Right renal pelvis (tissue), 4 donors: ENCODE data around the gene ZNF385B. TPM values are rescaled to one million over a fixed set of nuclear protein-coding genes. Genes with fewer than 3 reads are reported as not detected.
A peak's percentile ranks its signal among the peaks of the same experiment; 100 is the strongest.
"Not testable (repeated sequence)": the region's sequence is repeated elsewhere in the genome, so short reads cannot be mapped to it uniquely, and the experiment has no call there.

Source experiments
- DNase-seq, 4 donors: peaks; one replicate each; pipeline ENCODE4 v3.0.0-alpha.2; 2013; ENCODE audit warnings: low read depth in 4 of 4, low spot score in 3 of 4, missing footprints in 1 of 4
- polyA plus RNA-seq, 4 donors: library from polyadenylated mRNA; unstranded; fragments of 120-200 nt; gene quantifications; one replicate each; pipeline ENCODE4 v1.2.1, GENCODE V29; 2013; ENCODE audit not compliant: insufficient read length in 4 of 4

The ZNF385B gene
- polyA plus RNA-seq, 4 donors = 11.6 to 17.4 (median 14.4) TPM

GRCh38 chr2:179805001-179805400, 56.4 kb downstream of the ZNF385B start:
- no peak for DNase-seq

DNA sequence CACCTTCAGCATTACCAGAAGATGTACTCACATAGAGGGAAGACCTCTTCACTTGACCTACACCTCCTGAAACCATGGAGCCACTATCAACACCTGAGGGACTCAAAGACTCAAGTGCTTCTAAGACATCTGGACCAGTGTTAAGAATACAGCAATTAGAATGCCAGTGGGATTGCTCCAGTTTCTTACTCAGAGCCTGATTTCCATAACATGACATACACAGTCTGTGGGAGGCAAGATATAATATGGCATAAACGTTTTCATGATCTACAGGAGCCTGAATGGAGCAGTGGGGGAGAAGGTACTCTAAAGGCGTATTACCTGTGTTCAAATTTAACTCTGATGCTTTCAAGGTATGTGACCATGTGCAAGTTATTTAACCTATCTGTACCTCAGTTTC, 57.2 kb downstream of the ZNF385B start:
- DNase-seq = no peak

DNA sequence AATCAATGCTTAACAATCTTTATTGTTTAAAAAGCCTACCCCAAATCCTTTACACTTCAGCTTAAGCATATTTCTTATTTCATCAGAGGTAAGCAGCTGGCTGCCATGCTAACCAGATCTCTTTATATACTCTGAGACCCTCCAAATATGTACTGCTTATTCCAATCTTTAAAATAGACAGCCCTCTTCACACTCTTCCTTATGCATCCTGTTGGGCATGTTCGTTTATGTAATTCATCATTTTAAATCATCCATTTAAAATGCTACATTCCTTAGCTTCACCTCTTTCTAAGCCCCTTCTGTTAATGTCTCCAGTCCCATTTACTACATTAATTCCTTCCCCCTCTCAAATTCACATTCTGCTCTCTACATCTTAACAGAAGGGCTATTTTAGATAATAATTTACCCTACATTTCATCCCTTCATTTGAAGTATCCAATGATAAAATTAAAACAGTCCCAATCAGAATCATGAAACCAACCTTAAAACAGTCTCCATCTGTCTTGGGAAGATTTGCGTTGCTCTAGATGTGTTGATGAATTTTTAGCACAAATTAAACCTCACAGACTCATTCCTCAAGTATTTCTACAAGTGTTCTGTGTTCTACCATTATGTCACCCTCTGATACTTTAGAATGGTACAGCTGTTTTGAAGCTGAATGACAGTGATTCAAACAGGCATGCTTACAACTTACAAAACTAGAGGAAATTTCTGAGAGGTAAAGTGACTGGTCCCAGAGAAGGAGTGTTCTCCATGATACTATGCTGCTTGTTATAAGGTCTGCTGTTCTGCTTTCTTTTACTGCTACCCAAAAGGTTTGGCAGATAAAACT, 59.1 kb downstream of the ZNF385B start:
- no peak for DNase-seq

DNA sequence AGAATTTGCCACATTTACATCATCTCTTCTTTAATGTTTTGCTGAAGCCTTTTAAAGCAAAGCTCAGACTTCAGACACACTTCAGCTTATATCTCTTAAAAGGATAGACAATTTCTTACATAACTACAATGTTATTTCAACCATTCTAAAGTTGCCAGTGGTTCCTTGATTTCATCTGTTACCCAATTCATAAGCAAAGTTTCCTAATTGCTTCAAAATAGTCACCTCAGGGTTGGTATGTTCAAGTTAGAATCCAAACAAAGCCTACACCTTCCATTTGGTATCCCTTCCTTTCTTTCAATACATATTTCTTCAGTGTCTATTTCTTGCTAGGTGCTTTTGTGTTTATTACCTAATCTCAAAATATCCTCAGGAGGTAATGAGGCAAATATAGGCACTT, 60.6 kb downstream of the ZNF385B start:
- DNase-seq = no peak

GRCh38 chr2:179796213-179797007, 65.0 kb downstream of the ZNF385B start:
- no peak for DNase-seq

GRCh38 chr2:179793902-179794301, 67.5 kb downstream of the ZNF385B start:
- DNase-seq = no peak

GRCh38 chr2:179793238-179793637, 68.2 kb downstream of the ZNF385B start:
- no peak for DNase-seq

DNA sequence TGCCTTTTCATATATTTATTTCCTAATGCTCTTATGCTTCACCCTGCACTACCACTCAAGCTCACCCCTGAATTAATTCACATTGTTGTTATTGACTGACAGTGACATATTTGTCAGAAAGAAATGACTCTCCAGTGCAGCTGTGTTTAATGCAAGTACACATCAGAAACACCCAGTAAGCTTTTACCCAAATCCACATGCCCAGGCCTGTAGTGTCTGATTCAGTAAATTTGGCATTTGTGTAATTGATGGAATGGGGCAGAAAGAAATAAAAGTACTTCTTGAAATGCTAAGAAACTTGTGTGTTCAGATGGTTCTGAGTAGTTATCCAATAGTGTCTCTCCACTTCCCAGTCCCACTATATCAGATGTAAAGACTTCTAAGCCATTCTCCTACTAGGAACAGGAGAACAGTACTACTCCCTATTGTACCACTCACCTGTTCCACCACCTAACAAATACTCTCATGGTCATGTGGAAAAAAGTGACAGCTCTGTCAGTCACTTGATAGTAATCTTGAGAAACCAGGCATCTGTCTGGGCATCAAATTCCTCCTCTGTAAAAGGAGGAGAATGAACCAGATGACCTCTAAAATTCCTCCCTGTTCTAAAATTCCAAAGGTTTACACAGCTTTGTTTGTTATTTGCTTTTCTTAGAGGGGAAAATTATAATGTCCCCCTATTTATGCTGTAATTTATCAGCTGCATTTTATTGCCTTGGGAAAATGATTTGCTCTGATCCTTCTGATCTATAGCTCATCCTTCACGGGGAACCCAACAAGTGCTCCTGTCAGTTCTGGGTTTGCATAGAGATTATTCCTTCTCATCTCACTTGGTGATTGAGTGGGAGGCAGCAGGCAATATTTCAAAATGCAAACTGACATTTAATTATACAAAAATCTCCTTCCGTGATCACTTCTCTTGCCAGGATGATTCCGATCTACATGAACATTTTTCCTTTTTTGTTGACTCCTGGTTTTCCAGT, 70.9 kb downstream of the ZNF385B start:
- no peak for DNase-seq

GRCh38 chr2:179788104-179788503, 73.3 kb downstream of the ZNF385B start:
- DNase-seq = no peak

DNA sequence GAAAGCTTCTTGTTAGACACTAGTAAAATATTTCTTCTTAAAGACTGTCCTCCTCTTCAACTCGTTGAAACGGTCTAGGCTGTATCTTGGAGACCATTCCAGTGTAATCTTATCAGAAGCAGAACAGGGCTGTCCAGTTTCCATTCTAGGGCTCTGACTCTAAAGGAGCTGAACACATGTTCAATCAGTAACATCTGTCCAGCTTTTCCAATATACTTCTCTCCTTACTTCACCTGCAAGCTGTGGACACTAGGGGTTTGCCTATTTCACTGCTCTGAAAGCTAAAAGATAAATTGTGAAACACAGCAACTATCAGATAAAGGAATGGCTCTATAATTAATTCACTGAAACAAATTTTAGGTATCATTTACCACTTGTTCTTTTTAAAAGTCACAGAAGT, 73.8 kb downstream of the ZNF385B start:
- DNase-seq = no peak

GRCh38 chr2:179785902-179786301, 75.5 kb downstream of the ZNF385B start:
- DNase-seq = no peak

DNA sequence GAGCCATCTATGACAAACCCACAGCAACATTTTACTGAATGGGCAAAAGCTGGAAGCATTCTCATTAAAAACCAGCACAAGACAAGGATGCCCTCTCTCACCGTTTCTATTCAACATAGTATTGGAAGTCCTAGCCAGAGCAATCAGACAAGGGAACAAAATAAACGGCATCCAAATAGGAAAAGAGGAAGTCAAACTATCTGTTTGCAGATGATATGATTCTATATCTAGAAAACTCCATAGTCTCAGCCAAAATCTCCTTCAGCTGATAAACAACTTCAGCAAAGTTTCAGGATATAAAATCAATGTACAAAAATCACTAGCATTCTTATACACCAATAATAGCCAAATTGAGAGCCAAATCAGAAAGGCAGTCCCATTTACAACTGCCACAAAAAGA, 79.1 kb downstream of the ZNF385B start:
- DNase-seq = not testable (repeated sequence)

- no peak for DNase-seq
Measured at GRCh38 chr2:179773986-179774385, 87.4 kb downstream of the ZNF385B start.

- DNase-seq = no peak
Measured at GRCh38 chr2:179772346-179772745, 89.1 kb downstream of the ZNF385B start.

- no peak for DNase-seq
Measured at GRCh38 chr2:179771791-179772190, 89.6 kb downstream of the ZNF385B start.

GRCh38 chr2:179770029-179770428, 91.4 kb downstream of the ZNF385B start:
- no peak for DNase-seq

DNA sequence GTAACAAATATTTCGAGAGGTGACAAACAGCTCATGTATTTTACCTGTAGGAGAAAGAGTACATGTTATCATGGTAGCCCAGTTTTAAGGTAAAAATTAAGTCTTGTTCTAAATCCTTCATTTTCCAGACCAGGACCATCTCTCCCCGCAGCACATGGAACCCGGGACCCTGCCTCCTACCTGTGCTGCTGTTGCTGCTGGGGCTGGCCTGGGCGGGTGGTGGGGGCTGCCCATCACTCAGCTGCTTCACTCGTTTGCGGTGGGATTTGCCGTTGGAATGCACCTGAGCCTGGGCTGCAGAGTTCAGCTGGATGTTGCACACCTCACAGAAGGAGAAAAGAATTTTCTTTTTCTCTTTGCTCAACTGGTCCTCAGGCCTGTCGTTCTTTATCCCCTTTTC, 92.1 kb downstream of the ZNF385B start:
- DNase-seq = no peak

DNA sequence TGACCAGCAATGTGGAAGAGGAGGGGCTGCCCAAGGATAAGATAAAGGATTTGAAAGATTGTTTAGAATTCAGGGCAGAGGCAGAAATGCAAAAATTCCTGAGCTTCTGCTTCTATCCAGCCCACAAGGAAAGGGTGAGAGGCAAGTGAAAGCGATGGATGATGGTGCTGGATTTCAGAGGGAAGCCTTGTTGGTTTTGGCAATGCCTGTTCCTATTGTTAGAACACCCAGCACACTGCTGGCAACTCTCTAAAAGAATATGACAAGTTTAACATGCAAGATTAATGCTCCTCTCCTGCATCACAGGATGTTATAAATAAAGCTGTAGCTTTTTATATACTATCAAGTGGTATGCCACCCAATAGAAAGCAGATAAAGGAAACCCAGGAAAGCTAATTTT, 92.6 kb downstream of the ZNF385B start:
- DNase-seq = peak in 3 of 4 donors; percentile 3 to 18 (median 11)

- DNase-seq = no peak
Measured at GRCh38 chr2:179765666-179766065, 95.7 kb downstream of the ZNF385B start.

DNA sequence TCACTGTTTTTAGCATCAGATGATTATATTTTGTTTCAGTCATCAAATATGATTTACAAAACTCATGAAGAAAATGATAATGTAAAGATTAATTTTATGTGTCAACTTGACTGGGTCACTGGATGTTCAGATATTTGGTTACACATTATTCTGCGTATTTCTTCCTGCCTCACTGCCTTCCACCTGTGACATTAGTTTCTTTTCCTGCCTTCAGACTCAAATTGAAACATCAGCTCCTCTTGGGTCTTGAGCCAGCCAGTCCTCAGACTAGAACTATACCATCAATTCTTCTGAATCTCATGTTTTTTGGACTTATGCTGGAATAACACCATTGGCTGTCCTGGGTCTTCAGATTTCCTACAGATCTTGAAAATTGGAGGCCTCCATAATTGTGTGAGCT, 96.7 kb downstream of the ZNF385B start:
- DNase-seq = no peak

DNA sequence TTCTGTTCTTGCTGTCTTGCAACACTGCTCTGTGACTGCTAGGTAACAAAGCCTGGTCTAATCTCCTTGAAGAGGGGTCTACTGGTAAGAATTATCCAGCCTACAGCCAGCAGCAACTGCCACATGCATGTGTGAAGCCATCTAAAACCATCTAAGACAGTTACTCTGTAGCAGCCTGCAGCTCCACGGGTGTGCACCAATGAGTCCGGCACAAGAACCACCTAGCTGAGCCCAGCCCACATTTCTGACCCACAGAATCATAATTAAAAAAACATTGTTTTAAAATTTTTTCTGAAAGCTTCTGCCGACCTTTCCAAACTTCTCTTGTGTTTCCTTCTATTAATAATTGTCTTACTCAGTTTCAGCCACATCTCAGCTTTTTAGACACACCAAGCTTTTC, 102.8 kb downstream of the ZNF385B start:
- DNase-seq = no peak
